Liver (tissue), 3 donors: ENCODE measurements around the gene SNAI3.

Source experiments
- CTCF ChIP-seq: fragments of 150-350 bp; IDR thresholded peaks from 2 replicates; pipeline ENCODE4 v1.5.1; 2017; ENCODE audit warnings: improper control_type of control experiment, low read depth, low read length; ENCODE audit not compliant: missing input control
- EGR1 ChIP-seq, 2 donors: IDR thresholded peaks; 2 replicates each; pipeline ENCODE4 v1.6.1; 2016 to 2018; ENCODE audit warnings: antibody characterized with exemption in 2 of 2, low read depth in 2 of 2
- MAX ChIP-seq: IDR thresholded peaks from 2 replicates; pipeline ENCODE4 v1.6.1; 2016; ENCODE audit warnings: antibody characterized with exemption
- donor health status: healthy.
- donor health status: healthy.

DNA sequence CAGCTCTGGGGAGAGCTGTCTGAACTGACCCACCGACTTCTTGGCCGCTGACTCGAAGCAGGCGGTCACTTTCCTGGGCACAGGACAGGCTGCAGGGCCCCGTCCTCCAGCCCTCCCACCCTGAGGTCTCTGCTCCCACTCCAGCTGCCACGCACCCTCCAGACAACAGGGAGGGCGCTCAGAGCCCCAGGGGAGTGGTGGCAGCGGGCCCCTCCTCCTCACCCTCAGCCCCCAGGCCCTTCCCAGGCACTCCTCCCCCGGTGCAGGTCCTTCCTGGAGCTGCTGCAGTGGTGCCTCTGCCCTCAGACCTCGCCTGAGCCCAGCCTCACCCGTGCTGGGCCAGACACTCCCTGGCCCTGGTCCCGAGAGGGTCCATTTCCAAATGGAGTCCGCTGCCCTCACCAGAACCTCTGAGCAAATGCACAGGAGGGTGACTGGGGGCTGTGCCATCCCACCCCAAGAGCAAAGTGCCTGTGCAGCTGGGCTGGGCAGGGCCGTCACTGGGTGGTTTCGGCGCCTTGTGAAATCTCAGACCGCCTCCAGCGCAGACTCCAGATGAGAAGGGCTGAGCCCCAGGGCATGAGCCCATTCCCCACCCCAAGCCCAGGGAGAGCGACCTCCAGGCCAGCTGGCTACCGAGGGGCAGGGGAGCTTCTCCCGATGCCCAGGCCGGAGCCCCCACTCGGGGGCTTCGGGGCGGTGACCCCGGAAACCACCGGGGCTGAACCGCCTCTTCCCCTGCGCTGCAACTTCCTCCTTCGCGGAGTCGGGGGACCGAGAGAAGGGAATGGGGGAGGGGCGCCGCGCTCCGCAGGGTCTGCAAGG lies 36.2 kb downstream of the SNAI3 start:
- TF ChIP-seq EGR1 (IDR thresholded peaks at IDR 0.05; ENCODE audit: low read depth in 2 of 2) = no peak
- TF ChIP-seq MAX = no peak
- TF ChIP-seq CTCF = no peak
